Duodenal mucosa (tissue), 2 donors: ENCODE data around the gene MAGEL2.

Experiments used
- H3K27ac ChIP-seq: one replicate; pipeline ENCODE4 v1.7.0; 2013; ENCODE audit warnings: low read depth, low read length
- H3K27me3 ChIP-seq, 2 donors: one replicate each; pipeline ENCODE4 v1.7.0; 2013; ENCODE audit warnings: low read length in 2 of 2, control low read depth in 1 of 2; ENCODE audit not compliant: insufficient read depth in 2 of 2, control insufficient read depth in 1 of 2
- H3K36me3 ChIP-seq, 2 donors: one replicate each; pipeline ENCODE4 v1.7.0; 2013; ENCODE audit warnings: low read length in 2 of 2, control low read depth in 1 of 2; ENCODE audit not compliant: insufficient read depth in 2 of 2, control insufficient read depth in 1 of 2
- H3K4me1 ChIP-seq, 2 donors: one replicate each; pipeline ENCODE4 v1.7.0; 2013; ENCODE audit warnings: low read length in 2 of 2, control low read depth in 1 of 2; ENCODE audit not compliant: insufficient read depth in 2 of 2, control insufficient read depth in 1 of 2
- H3K4me3 ChIP-seq, 2 donors: one replicate each; pipeline ENCODE4 v1.7.0; 2013; ENCODE audit warnings: low read length in 2 of 2, low read depth in 1 of 2
- H3K9ac ChIP-seq, 2 donors: one replicate each; pipeline ENCODE4 v1.7.0; 2013; ENCODE audit warnings: low read length in 2 of 2, low read depth in 1 of 2
- H3K9me3 ChIP-seq, 2 donors: one replicate each; pipeline ENCODE4 v1.7.0; 2013; ENCODE audit warnings: low read length in 2 of 2, control low read depth in 1 of 2; ENCODE audit not compliant: control insufficient read depth in 1 of 2

MAGEL2 gene

GRCh38 chr15:23648920-23649515 is 1.4 kb upstream of the MAGEL2 start:
- H3K9ac ChIP-seq, result no peak overlapping the region
- H3K36me3 ChIP-seq, result no peaks in the 10 kb centered on the region
- H3K4me3 ChIP-seq, result no peak overlapping the region
- peaks cover 0 to 6% of the 10 kb centered on the region in 2 donors for H3K27me3 ChIP-seq
- H3K9me3 ChIP-seq, result no peaks in the 10 kb centered on the region
- H3K27ac ChIP-seq, result no peak overlapping the region
- H3K4me1 ChIP-seq, result no peaks in the 10 kb centered on the region

- Histone ChIP-seq H3K27me3 (peaks cover 0 to 6% of the 10 kb centered on the region in 2 donors), H3K36me3 (no peaks in the 10 kb centered on the region), H3K9me3 (no peaks in the 10 kb centered on the region), H3K27ac (no peak overlapping the region), H3K4me1 (no peaks in the 10 kb centered on the region), H3K4me3 (no peak overlapping the region), H3K9ac (no peak overlapping the region)
Measured at GRCh38 chr15:23647001-23647295, 719 bp downstream of the MAGEL2 start.

- H3K4me1 ChIP-seq, result no peaks in the 10 kb centered on the region
- H3K9ac ChIP-seq, result no peak overlapping the region
- no peak overlapping the region for H3K4me3 ChIP-seq
- H3K36me3 ChIP-seq, result no peaks in the 10 kb centered on the region
- no peak overlapping the region for H3K27ac ChIP-seq
- peaks cover 0 to 6% of the 10 kb centered on the region in 2 donors for H3K27me3 ChIP-seq
- no peaks in the 10 kb centered on the region for H3K9me3 ChIP-seq
Measured at GRCh38 chr15:23646165-23647000, 1.3 kb downstream of the MAGEL2 start.

- no peaks in the 10 kb centered on the region for H3K4me1 ChIP-seq
- no peaks in the 10 kb centered on the region for H3K36me3 ChIP-seq
- H3K4me3 ChIP-seq, result no peak overlapping the region
Measured at GRCh38 chr15:23645371-23646164, 2.1 kb downstream of the MAGEL2 start.

GRCh38 chr15:23644829-23645228 is 2.8 kb downstream of the MAGEL2 start:
- Histone ChIP-seq H3K4me1 (no peaks in the 10 kb centered on the region), H3K9me3 (no peaks in the 10 kb centered on the region), H3K27ac (no peak overlapping the region), H3K4me3 (no peak overlapping the region), H3K9ac (no peak overlapping the region), H3K36me3 (no peaks in the 10 kb centered on the region), H3K27me3 (peaks cover 0 to 6% of the 10 kb centered on the region in 2 donors)

More at GRCh38 chr15:23645371-23646164, 2.1 kb downstream of the MAGEL2 start:
- Histone ChIP-seq H3K9ac (no peak overlapping the region), H3K9me3 (no peaks in the 10 kb centered on the region), H3K27me3 (peaks cover 0 to 6% of the 10 kb centered on the region in 2 donors), H3K27ac (no peak overlapping the region)

- Histone ChIP-seq H3K27ac (no peak overlapping the region), H3K9ac (no peak overlapping the region), H3K36me3 (no peaks in the 10 kb centered on the region), H3K27me3 (no peaks in the 10 kb centered on the region), H3K9me3 (no peaks in the 10 kb centered on the region), H3K4me3 (no peak overlapping the region), H3K4me1 (no peaks in the 10 kb centered on the region)
Measured at GRCh38 chr15:23642413-23643044, 5.1 kb downstream of the MAGEL2 start.

GRCh38 chr15:23634181-23634580 is 13.5 kb downstream of the MAGEL2 start:
- no peak overlapping the region for H3K27ac ChIP-seq
- H3K27me3 ChIP-seq, result no peaks in the 10 kb centered on the region
- no peak overlapping the region for H3K9ac ChIP-seq
- H3K36me3 ChIP-seq, result no peaks in the 10 kb centered on the region
- H3K9me3 ChIP-seq, result peaks cover 0 to 2% of the 10 kb centered on the region in 2 donors
- no peaks in the 10 kb centered on the region for H3K4me1 ChIP-seq
- H3K4me3 ChIP-seq, result no peak overlapping the region

- Histone ChIP-seq H3K9me3 (peaks cover 0 to 2% of the 10 kb centered on the region in 2 donors), H3K27ac (no peak overlapping the region), H3K4me1 (no peaks in the 10 kb centered on the region), H3K9ac (no peak overlapping the region), H3K27me3 (no peaks in the 10 kb centered on the region), H3K36me3 (no peaks in the 10 kb centered on the region), H3K4me3 (no peak overlapping the region)
Measured at GRCh38 chr15:23629234-23629805, 18.3 kb downstream of the MAGEL2 start.

- peaks cover 0 to 2% of the 10 kb centered on the region in 2 donors for H3K9me3 ChIP-seq
- H3K27me3 ChIP-seq, result no peaks in the 10 kb centered on the region
- no peaks in the 10 kb centered on the region for H3K36me3 ChIP-seq
- no peak overlapping the region for H3K9ac ChIP-seq
- no peak overlapping the region for H3K4me3 ChIP-seq
- H3K4me1 ChIP-seq, result no peaks in the 10 kb centered on the region
- no peak overlapping the region for H3K27ac ChIP-seq
Measured at GRCh38 chr15:23628612-23629233, 18.9 kb downstream of the MAGEL2 start.
